A549 (cell line): ENCODE measurements around the gene SLC17A9. TPM values are rescaled to one million over a fixed set of nuclear protein-coding genes. Genes with fewer than 3 reads are reported as not detected.

ENCODE experiments used
- ATAC-seq, 2 experiments: fragments of 200-7000 bp in 1 of 2; fragments of >200 bp in 1 of 2; cut with Nextera tagmentation in 1 of 2; cut with Tn5 transposase in 1 of 2; 3 replicates each; pipeline versions ENCODE4 v1.8.0 to v1.9.1; 2018 to 2020; ENCODE audit warnings: mild to moderate bottlenecking in 1 of 2, moderate library complexity in 1 of 2
- CTCF ChIA-PET: fragments of 300-600 bp; sonication (Branson Sonifier 250); formaldehyde crosslinking; extraction: SDS; loops from one replicate; lab custom pipeline; 2021; ENCODE audit warnings: antibody characterized with exemption, inconsistent platforms; lab: Yijun Ruan, JAX
- POLR2A ChIA-PET: fragments of 350-600 bp; formaldehyde crosslinking; extraction: SDS; loops from one replicate; lab custom pipeline; 2021; ENCODE audit warnings: antibody characterized with exemption, inconsistent platforms; lab: Yijun Ruan, JAX
- DNase-seq, 2 experiments: peaks; one replicate each; pipeline versions ENCODE4 v3.0.0 to v3.0.0-alpha.2; 2011 to 2016; ENCODE audit warnings: low read depth in 1 of 2, low spot score in 1 of 2
- FAIRE-seq: peaks from 2 replicates; lab custom pipeline; 2011; peaks lifted over from hg19 to GRCh38; lab: Jason Lieb, UNC
- H3K27ac ChIP-seq, 2 experiments: fragments of >200 bp; sonication (Bioruptor Twin); formaldehyde crosslinking; 3 replicates each; pipeline ENCODE4 v1.5.1; 2016 to 2017
- H3K4me1 ChIP-seq: fragments of >200 bp; sonication (Bioruptor Twin); formaldehyde crosslinking; 3 replicates; pipeline ENCODE4 v1.6.1; 2016
- H3K4me2 ChIP-seq: fragments of >200 bp; sonication (Bioruptor Twin); formaldehyde crosslinking; 3 replicates; pipeline ENCODE4 v1.6.1; 2016
- H3K4me3 ChIP-seq: fragments of >200 bp; sonication (Bioruptor Twin); formaldehyde crosslinking; 3 replicates; pipeline ENCODE4 v1.5.1; 2016
- H3K9me3 ChIP-seq: fragments of >200 bp; sonication (Bioruptor Twin); formaldehyde crosslinking; 3 replicates; pipeline ENCODE4 v1.6.1; 2016
- BCL3 ChIP-seq: fragments of >200 bp; sonication (Bioruptor Twin); formaldehyde crosslinking; IDR thresholded peaks from 3 replicates; pipeline ENCODE4 v1.6.1; 2016
- BHLHE40 ChIP-seq: IDR thresholded peaks from 2 replicates; pipeline ENCODE4 v1.6.1; 2012; ENCODE audit warnings: low read depth, low read length, inconsistent platforms
- CBX8 ChIP-seq: fragments of 200-600 bp; sonication (generic); IDR thresholded peaks from 2 replicates; pipeline ENCODE4 v1.6.1; 2016
- E2F6 ChIP-seq: IDR thresholded peaks from 2 replicates; pipeline ENCODE4 v1.6.1; 2012; ENCODE audit warnings: low read depth, borderline replicate concordance
- EHF ChIP-seq: fragments of 250-450 bp; sonication (Bioruptor Pico); IDR thresholded peaks from 2 replicates; pipeline ENCODE4 v1.5.0; 2020; ENCODE audit warnings: mild to moderate bottlenecking
- EHMT2 ChIP-seq: fragments of 200-600 bp; sonication (generic); IDR thresholded peaks from 2 replicates; pipeline ENCODE4 v1.6.1; 2016; ENCODE audit warnings: antibody characterized with exemption, low read depth, mild to moderate bottlenecking, moderate library complexity
- ESRRA ChIP-seq: fragments of 150-350 bp; IDR thresholded peaks from 2 replicates; pipeline ENCODE4 v1.6.1; 2014; ENCODE audit warnings: mild to moderate bottlenecking, low read length, borderline replicate concordance
- FOSB ChIP-seq: fragments of 250-450 bp; sonication (Bioruptor Pico); IDR thresholded peaks from 2 replicates; pipeline ENCODE4 v1.5.0; 2020; ENCODE audit warnings: mild to moderate bottlenecking, moderate library complexity
- FOSL2 ChIP-seq, 2 experiments: fragments of 450-650 bp in 1 of 2; fragments of >200 bp in 1 of 2; sonication (Bioruptor Twin) in 1 of 2; formaldehyde crosslinking; IDR thresholded peaks; 2 replicates each; pipeline versions ENCODE4 v1.5.0 to v1.6.1; 2016 to 2020; ENCODE audit warnings: mild to moderate bottlenecking in 1 of 2, moderate library complexity in 1 of 2
- FOXS1 ChIP-seq: fragments of 250-450 bp; sonication (Bioruptor Pico); IDR thresholded peaks from 2 replicates; pipeline ENCODE4 v1.5.0; 2020; ENCODE audit warnings: mild to moderate bottlenecking, moderate library complexity
- HEYL ChIP-seq: fragments of 250-450 bp; sonication (Bioruptor Pico); IDR thresholded peaks from 2 replicates; pipeline ENCODE4 v1.8.0; 2021; ENCODE audit warnings: mild to moderate bottlenecking, moderate library complexity
- HOXA7 ChIP-seq: fragments of 250-450 bp; sonication (Bioruptor Pico); IDR thresholded peaks from 2 replicates; pipeline ENCODE4 v1.5.0; 2020; ENCODE audit warnings: mild to moderate bottlenecking, moderate library complexity
- HOXB5 ChIP-seq: fragments of 250-450 bp; sonication (Bioruptor Pico); IDR thresholded peaks from 2 replicates; pipeline ENCODE4 v1.5.0; 2020; ENCODE audit warnings: mild to moderate bottlenecking, moderate library complexity
- JUN ChIP-seq, 2 experiments: fragments of >200 bp; sonication (Bioruptor Twin); formaldehyde crosslinking; IDR thresholded peaks; 2 replicates in 1 of 2; 3 replicates in 1 of 2; pipeline ENCODE4 v1.6.1; 2016 to 2017
- KDM1A ChIP-seq: fragments of 200-600 bp; sonication (generic); IDR thresholded peaks from 2 replicates; pipeline ENCODE4 v1.6.1; 2016; ENCODE audit warnings: low read depth, mild to moderate bottlenecking
- KDM5A ChIP-seq: fragments of 200-600 bp; sonication (generic); IDR thresholded peaks from 2 replicates; pipeline ENCODE4 v1.6.1; 2016; ENCODE audit warnings: antibody characterized with exemption, mild to moderate bottlenecking
- MAFK ChIP-seq: fragments of 450-650 bp; IDR thresholded peaks from 2 replicates; pipeline ENCODE4 v1.6.1; 2014; ENCODE audit not compliant: partially characterized antibody
- MAZ ChIP-seq: fragments of 150-350 bp; IDR thresholded peaks from 2 replicates; pipeline ENCODE4 v1.6.1; 2014; ENCODE audit warnings: antibody characterized with exemption, low read depth, low read length, borderline replicate concordance
- MYC ChIP-seq: IDR thresholded peaks from 2 replicates; pipeline ENCODE4 v1.6.1; 2012; ENCODE audit warnings: mild to moderate bottlenecking, inconsistent platforms, low read length, improper control_type of control experiment, borderline replicate concordance
- PHF8 ChIP-seq: fragments of 200-600 bp; sonication (generic); IDR thresholded peaks from 2 replicates; pipeline ENCODE4 v1.6.1; 2016; ENCODE audit warnings: low read depth, mild to moderate bottlenecking, antibody characterized with exemption, moderate library complexity, borderline replicate concordance
- POLR2A ChIP-seq: IDR thresholded peaks from 2 replicates; pipeline ENCODE4 v1.6.1; 2012; ENCODE audit warnings: mild to moderate bottlenecking, low read length
- RAD21 ChIP-seq, 2 experiments: fragments of >200 bp in 1 of 2; sonication (Bioruptor Twin) in 1 of 2; formaldehyde crosslinking in 1 of 2; IDR thresholded peaks in 1 of 2; conservative IDR thresholded peaks in 1 of 2; 2 replicates in 1 of 2; 3 replicates in 1 of 2; pipeline ENCODE4 v1.6.1; 2012 to 2018; ENCODE audit warnings: inconsistent platforms in 1 of 2
- RFX5 ChIP-seq: fragments of 450-650 bp; IDR thresholded peaks from 2 replicates; pipeline ENCODE4 v1.7.1; 2014; ENCODE audit warnings: antibody characterized with exemption, mild to moderate bottlenecking, moderate library complexity
- TFCP2L1 ChIP-seq: fragments of 250-450 bp; sonication (Bioruptor Pico); IDR thresholded peaks from 2 replicates; pipeline ENCODE4 v1.5.0; 2021; ENCODE audit warnings: mild to moderate bottlenecking
- WGBS: methylation state at CpG from one replicate; pipeline ENCODE4 v1.1.6; 2017; ENCODE audit errors: missing lambda C conversion rate; 5-methylcytosine and 5-hydroxymethylcytosine counted together
- polyA plus RNA-seq, 4 experiments: library from polyadenylated mRNA; depleted of rRNA in 3 of 4; stranded (reverse); fragments of >200 nt; fragmentation: RNase III in 1 of 4; extraction: RNeasy Plus Mini Kit Qiagen cat#74134 plus additional on column Dnase treatment in 1 of 4; gene quantifications; 2 replicates in 3 of 4; 3 replicates in 1 of 4; pipeline ENCODE4 v1.2.3, GENCODE V29; 2011 to 2017
- TF ChIP-seq, protein P1 (sequence below): fragments of 450-650 bp; IDR thresholded peaks from 2 replicates; pipeline ENCODE4 v1.6.1; 2014; ENCODE audit warnings: antibody characterized with exemption
- TF ChIP-seq, protein P2 (sequence below): fragments of 150-350 bp; IDR thresholded peaks from 2 replicates; pipeline ENCODE4 v1.6.1; 2014; ENCODE audit warnings: low read depth, mild to moderate bottlenecking, low read length
- TF ChIP-seq, protein P3 (sequence below): fragments of 250-450 bp; sonication (Bioruptor Pico); IDR thresholded peaks from 2 replicates; pipeline ENCODE4 v1.5.0; 2020; ENCODE audit warnings: low read depth, mild to moderate bottlenecking, moderate library complexity

SLC17A9 gene
- polyA plus RNA-seq, 2 of the 4 experiments (the other 2 are of a cell fraction), result 0.05 TPM; not detected in 1

- Histone ChIP-seq H3K4me2 (no peak overlapping the region), H3K27ac (no peak overlapping the region), H3K4me1 (no peaks in the 10 kb centered on the region), H3K4me3 (no peak overlapping the region), H3K9me3 (no peaks in the 10 kb centered on the region)
- ChIA-PET POLR2A (no interaction called here), CTCF (interaction anchor here (1.1 to 2.8 kb wide), 7 partner anchors 9 to 259 kb away, joined by 3 to 16 read pairs (median 4); no protein-coding TSS in a partner anchor)
- no peak for TF ChIP-seq FOSL2 (IDR thresholded peaks at IDR 0.05)
- TF ChIP-seq FOSL2 (CRISPR knock-in tag; IDR thresholded peaks at IDR 0.05), result no peak
- DNase-seq (no peak), FAIRE-seq (no peak), ATAC-seq (no peak)
- whole genome bisulfite sequencing, result 50% methylated on average over 23 of the region's 32 CpGs
These were observed 11.3 kb downstream of the SLC17A9 start for GRCh38 chr20:62963614-62964397.

GRCh38 chr20:62964700-62965099 lies 12.2 kb downstream of the SLC17A9 start:
- H3K4me2 ChIP-seq, result no peak overlapping the region
- DNase-seq (no peak), ATAC-seq (no peak), FAIRE-seq (no peak)
- no peaks in the 10 kb centered on the region for H3K4me1 ChIP-seq
- H3K9me3 ChIP-seq, result no peaks in the 10 kb centered on the region
- POLR2A ChIA-PET, result no interaction called here
- TF ChIP-seq ESRRA (no peak), TFCP2L1 (CRISPR knock-in tag) (no peak), MAZ (no peak), FOXS1 (CRISPR knock-in tag) (no peak), BHLHE40 (no peak), HEYL (CRISPR knock-in tag) (no peak), E2F6 (no peak), CBX8 (no peak), HOXB5 (CRISPR knock-in tag) (no peak), MYC (no peak), EHF (CRISPR knock-in tag) (no peak), POLR2A (no peak), PHF8 (no peak)
- TF ChIP-seq, protein P1, sequence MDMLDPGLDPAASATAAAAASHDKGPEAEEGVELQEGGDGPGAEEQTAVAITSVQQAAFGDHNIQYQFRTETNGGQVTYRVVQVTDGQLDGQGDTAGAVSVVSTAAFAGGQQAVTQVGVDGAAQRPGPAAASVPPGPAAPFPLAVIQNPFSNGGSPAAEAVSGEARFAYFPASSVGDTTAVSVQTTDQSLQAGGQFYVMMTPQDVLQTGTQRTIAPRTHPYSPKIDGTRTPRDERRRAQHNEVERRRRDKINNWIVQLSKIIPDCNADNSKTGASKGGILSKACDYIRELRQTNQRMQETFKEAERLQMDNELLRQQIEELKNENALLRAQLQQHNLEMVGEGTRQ, result no peak
- TF ChIP-seq, protein P2, sequence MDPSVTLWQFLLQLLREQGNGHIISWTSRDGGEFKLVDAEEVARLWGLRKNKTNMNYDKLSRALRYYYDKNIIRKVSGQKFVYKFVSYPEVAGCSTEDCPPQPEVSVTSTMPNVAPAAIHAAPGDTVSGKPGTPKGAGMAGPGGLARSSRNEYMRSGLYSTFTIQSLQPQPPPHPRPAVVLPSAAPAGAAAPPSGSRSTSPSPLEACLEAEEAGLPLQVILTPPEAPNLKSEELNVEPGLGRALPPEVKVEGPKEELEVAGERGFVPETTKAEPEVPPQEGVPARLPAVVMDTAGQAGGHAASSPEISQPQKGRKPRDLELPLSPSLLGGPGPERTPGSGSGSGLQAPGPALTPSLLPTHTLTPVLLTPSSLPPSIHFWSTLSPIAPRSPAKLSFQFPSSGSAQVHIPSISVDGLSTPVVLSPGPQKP, result no peak
- CTCF ChIA-PET, result interaction anchor here (1.1 to 1.5 kb wide), 6 partner anchors 13 to 259 kb away, joined by 3 to 5 read pairs (median 3); partner anchors contain the start of gene GID8
- no peak overlapping the region for H3K4me3 ChIP-seq
- no peak overlapping the region for H3K27ac ChIP-seq
- 50% methylated on average over 20 of the region's 20 CpGs for WGBS

DNA sequence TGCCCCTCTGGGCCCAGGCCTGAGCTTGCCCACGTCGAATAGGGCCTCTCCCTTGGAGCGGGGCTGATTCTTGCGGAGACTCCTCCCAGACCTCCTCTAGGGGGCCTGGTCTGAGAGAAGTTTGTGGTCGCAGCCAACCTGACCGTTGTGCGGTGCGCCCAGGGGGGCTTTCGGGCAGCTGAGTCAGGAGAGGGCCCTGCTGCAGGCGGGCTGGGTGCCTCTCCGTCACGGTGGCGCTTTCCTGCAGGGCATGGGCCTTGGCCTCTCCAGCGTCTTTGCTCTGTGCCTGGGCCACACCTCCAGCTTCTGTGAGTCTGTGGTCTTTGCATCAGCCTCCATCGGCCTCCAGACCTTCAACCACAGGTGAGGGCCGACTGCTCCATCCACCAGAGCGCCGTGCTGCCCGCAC lies 12.9 kb downstream of the SLC17A9 start:
- FAIRE-seq, result no peak
- CTCF ChIA-PET, result interaction anchor here (1.1 to 1.5 kb wide), 3 partner anchors 14 to 28 kb away, joined by 3 to 4 read pairs (median 3); partner anchors contain the start of gene GID8
- DNase-seq, result no peak
- Histone ChIP-seq H3K4me2 (no peak overlapping the region), H3K27ac (no peak overlapping the region), H3K4me3 (no peak overlapping the region), H3K4me1 (no peaks in the 10 kb centered on the region), H3K9me3 (no peaks in the 10 kb centered on the region)
- ATAC-seq, result peak in 1 of 2 experiments; percentile 29; a peak in 2 of 6 replicates
- WGBS, result 70% methylated on average over 19 of the region's 19 CpGs
- POLR2A ChIA-PET, result no interaction called here
- no peak for TF ChIP-seq FOSB (CRISPR knock-in tag)
- TF ChIP-seq, protein P2, result no peak
- TF ChIP-seq JUN (IDR thresholded peaks at IDR 0.05), result no peak
- TF ChIP-seq MYC, result no peak
- no peak for TF ChIP-seq RAD21 (conservative IDR thresholded peaks at IDR 0.05 in 1 of 2, IDR thresholded peaks at IDR 0.05 in 1 of 2)
- no peak for TF ChIP-seq KDM1A
- no peak for TF ChIP-seq EHMT2
- TF ChIP-seq BCL3, result no peak
- TF ChIP-seq MAFK, result no peak
- no peak for TF ChIP-seq RFX5
- no peak for TF ChIP-seq POLR2A
- TF ChIP-seq HOXA7 (CRISPR knock-in tag), result no peak
- TF ChIP-seq, protein P3, sequence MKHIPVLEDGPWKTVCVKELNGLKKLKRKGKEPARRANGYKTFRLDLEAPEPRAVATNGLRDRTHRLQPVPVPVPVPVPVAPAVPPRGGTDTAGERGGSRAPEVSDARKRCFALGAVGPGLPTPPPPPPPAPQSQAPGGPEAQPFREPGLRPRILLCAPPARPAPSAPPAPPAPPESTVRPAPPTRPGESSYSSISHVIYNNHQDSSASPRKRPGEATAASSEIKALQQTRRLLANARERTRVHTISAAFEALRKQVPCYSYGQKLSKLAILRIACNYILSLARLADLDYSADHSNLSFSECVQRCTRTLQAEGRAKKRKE (CRISPR knock-in tag), result no peak
- TF ChIP-seq KDM5A, result no peak
